Liver (tissue), 9 donors: Measurements from ENCODE around the gene HMGCL. TPM values are rescaled to one million over a fixed set of nuclear protein-coding genes. Genes with fewer than 3 reads are reported as not detected.

Experiments
- DNase-seq: peaks from one replicate; pipeline ENCODE4 v3.0.0-alpha.2; 2017; ENCODE audit warnings: low spot score
- H3K27ac ChIP-seq, 2 donors: one replicate each; pipeline ENCODE4 v1.7.0; 2013; ENCODE audit warnings: inconsistent platforms in 2 of 2, low read length in 2 of 2, control low read depth in 1 of 2, low read depth in 1 of 2, mild to moderate bottlenecking in 1 of 2
- H3K27me3 ChIP-seq, 4 donors: one replicate each; pipeline versions ENCODE4 v1.6.1 to v1.7.0; 2013; ENCODE audit warnings: low read length in 3 of 4, inconsistent platforms in 1 of 4, mild to moderate bottlenecking in 1 of 4, moderate library complexity in 1 of 4; ENCODE audit not compliant: control insufficient read depth in 4 of 4, insufficient read depth in 4 of 4
- H3K36me3 ChIP-seq, 4 donors: one replicate each; pipeline versions ENCODE4 v1.6.1 to v1.7.0; 2013; ENCODE audit warnings: low read length in 3 of 4, mild to moderate bottlenecking in 3 of 4, low read depth in 1 of 4, moderate library complexity in 1 of 4; ENCODE audit not compliant: control insufficient read depth in 4 of 4, insufficient read depth in 3 of 4
- H3K4me1 ChIP-seq, 4 donors: one replicate each; pipeline versions ENCODE4 v1.6.1 to v1.7.0; 2013; ENCODE audit warnings: low read length in 3 of 4, mild to moderate bottlenecking in 3 of 4, moderate library complexity in 1 of 4; ENCODE audit not compliant: control insufficient read depth in 4 of 4, insufficient read depth in 4 of 4
- H3K4me3 ChIP-seq, 3 donors: one replicate each; pipeline versions ENCODE4 v1.6.1 to v1.7.0; 2013; ENCODE audit warnings: low read length in 3 of 3, control low read depth in 1 of 3, low read depth in 1 of 3, mild to moderate bottlenecking in 1 of 3
- H3K9ac ChIP-seq, 2 donors: one replicate each; pipeline ENCODE4 v1.7.0; 2013; ENCODE audit warnings: low read length in 2 of 2, mild to moderate bottlenecking in 2 of 2, moderate library complexity in 2 of 2, control low read depth in 1 of 2, low read depth in 1 of 2
- H3K9me3 ChIP-seq, 4 donors: one replicate each; pipeline versions ENCODE4 v1.6.1 to v1.7.0; 2013; ENCODE audit warnings: low read length in 3 of 4; ENCODE audit not compliant: control insufficient read depth in 4 of 4
- ATF3 ChIP-seq: IDR thresholded peaks from 2 replicates; pipeline ENCODE4 v1.6.1; 2016; ENCODE audit warnings: antibody characterized with exemption
- EGR1 ChIP-seq, 2 donors: IDR thresholded peaks; 2 replicates each; pipeline ENCODE4 v1.6.1; 2016 to 2018; ENCODE audit warnings: antibody characterized with exemption in 2 of 2, low read depth in 2 of 2
- FOXA1 ChIP-seq: IDR thresholded peaks from 2 replicates; pipeline ENCODE4 v1.6.1; 2016; ENCODE audit warnings: antibody characterized with exemption
- FOXA2 ChIP-seq: IDR thresholded peaks from 2 replicates; pipeline ENCODE4 v1.6.1; 2016; ENCODE audit warnings: antibody characterized with exemption
- GABPA ChIP-seq, 2 donors: IDR thresholded peaks in 1 of 2; conservative IDR thresholded peaks in 1 of 2; 2 replicates each; pipeline ENCODE4 v1.6.1; 2016; ENCODE audit warnings: antibody characterized with exemption in 2 of 2, mild to moderate bottlenecking in 1 of 2, moderate library complexity in 1 of 2
- HNF4G ChIP-seq: IDR thresholded peaks from 2 replicates; pipeline ENCODE4 v1.6.1; 2016; ENCODE audit warnings: antibody characterized with exemption
- JUND ChIP-seq, 2 donors: IDR thresholded peaks; 2 replicates each; pipeline ENCODE4 v1.6.1; 2016; ENCODE audit warnings: antibody characterized with exemption in 2 of 2
- NR2F2 ChIP-seq: IDR thresholded peaks from 2 replicates; pipeline ENCODE4 v1.6.1; 2016; ENCODE audit warnings: antibody characterized with exemption
- RXRA ChIP-seq, 2 donors: IDR thresholded peaks; 2 replicates each; pipeline ENCODE4 v1.6.1; 2017 to 2018; ENCODE audit warnings: antibody characterized with exemption in 2 of 2, mild to moderate bottlenecking in 1 of 2
- SP1 ChIP-seq: IDR thresholded peaks from 2 replicates; pipeline ENCODE4 v1.6.1; 2018; ENCODE audit warnings: antibody characterized with exemption, mild to moderate bottlenecking
- TAF1 ChIP-seq: conservative IDR thresholded peaks from 2 replicates; pipeline ENCODE4 v1.6.1; 2016; ENCODE audit warnings: antibody characterized with exemption, mild to moderate bottlenecking
- YY1 ChIP-seq: IDR thresholded peaks from 2 replicates; pipeline ENCODE4 v1.6.1; 2016; ENCODE audit warnings: antibody characterized with exemption, mild to moderate bottlenecking
- ZBTB33 ChIP-seq: IDR thresholded peaks from 2 replicates; pipeline ENCODE4 v1.6.1; 2016; ENCODE audit warnings: antibody characterized with exemption
- WGBS: extraction: QIAGEN DNeasy Blood & Tissue Kit; methylation state at CpG from one replicate; pipeline ENCODE4 v1.1.7; 2013; 5-methylcytosine and 5-hydroxymethylcytosine counted together
- polyA plus RNA-seq, 2 donors: library from polyadenylated mRNA; stranded (reverse) in 1 of 2; unstranded in 1 of 2; fragments of 200-250 nt in 1 of 2; fragments of >200 nt in 1 of 2; fragmentation: Nextera tagmentation in 1 of 2; extraction: Ambion mirVana in 1 of 2; gene quantifications; one replicate each; pipeline versions ENCODE4 v1.2.1 to v1.2.3, GENCODE V29; 2013 to 2015
- total RNA-seq, 2 donors: library from RNA; depleted of rRNA; stranded (reverse); fragments of >200 nt; gene quantifications; one replicate each; pipeline ENCODE4 v1.2.3, GENCODE V29; 2014
- TF ChIP-seq, protein P1 (sequence below): fragments of 150-350 bp; IDR thresholded peaks from 2 replicates; pipeline ENCODE4 v1.5.1; 2017; ENCODE audit warnings: improper control_type of control experiment, low read depth, low read length; ENCODE audit not compliant: missing input control
- TF ChIP-seq, protein P2 (sequence below): IDR thresholded peaks from 2 replicates; pipeline ENCODE4 v1.6.1; 2016; ENCODE audit warnings: antibody characterized with exemption
- donor health status: healthy.
- donor health status: healthy.
- donor health status: healthy.
- donor health status: healthy.
- donor health status: healthy.

The HMGCL gene
- total and polyA plus RNA-seq, 4 donors, result 68.2 to 198 (median 149) TPM

- TF ChIP-seq HNF4G (no peak), ATF3 (no peak), NR2F2 (no peak)
- TF ChIP-seq, protein P1, sequence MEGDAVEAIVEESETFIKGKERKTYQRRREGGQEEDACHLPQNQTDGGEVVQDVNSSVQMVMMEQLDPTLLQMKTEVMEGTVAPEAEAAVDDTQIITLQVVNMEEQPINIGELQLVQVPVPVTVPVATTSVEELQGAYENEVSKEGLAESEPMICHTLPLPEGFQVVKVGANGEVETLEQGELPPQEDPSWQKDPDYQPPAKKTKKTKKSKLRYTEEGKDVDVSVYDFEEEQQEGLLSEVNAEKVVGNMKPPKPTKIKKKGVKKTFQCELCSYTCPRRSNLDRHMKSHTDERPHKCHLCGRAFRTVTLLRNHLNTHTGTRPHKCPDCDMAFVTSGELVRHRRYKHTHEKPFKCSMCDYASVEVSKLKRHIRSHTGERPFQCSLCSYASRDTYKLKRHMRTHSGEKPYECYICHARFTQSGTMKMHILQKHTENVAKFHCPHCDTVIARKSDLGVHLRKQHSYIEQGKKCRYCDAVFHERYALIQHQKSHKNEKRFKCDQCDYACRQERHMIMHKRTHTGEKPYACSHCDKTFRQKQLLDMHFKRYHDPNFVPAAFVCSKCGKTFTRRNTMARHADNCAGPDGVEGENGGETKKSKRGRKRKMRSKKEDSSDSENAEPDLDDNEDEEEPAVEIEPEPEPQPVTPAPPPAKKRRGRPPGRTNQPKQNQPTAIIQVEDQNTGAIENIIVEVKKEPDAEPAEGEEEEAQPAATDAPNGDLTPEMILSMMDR, result no peak
- no peaks in the 10 kb centered on the region for H3K9me3 ChIP-seq
- no peaks in the 10 kb centered on the region for H3K27me3 ChIP-seq
- peak overlapping the region; percentile 14 to 49 for H3K27ac ChIP-seq
- no peak overlapping the region for H3K9ac ChIP-seq
- WGBS, result 53% methylated on average over 16 of the region's 16 CpGs
- peak; percentile 69 for DNase-seq
- peaks cover 13 to 41% (median 30%) of the 10 kb centered on the region in 4 donors for H3K4me1 ChIP-seq
- peaks cover 2 to 18% (median 8%) of the 10 kb centered on the region in 4 donors for H3K36me3 ChIP-seq
- H3K4me3 ChIP-seq, result no peak overlapping the region
Measured at GRCh38 chr1:23793018-23793781, 32.0 kb downstream of the HMGCL start.

DNA sequence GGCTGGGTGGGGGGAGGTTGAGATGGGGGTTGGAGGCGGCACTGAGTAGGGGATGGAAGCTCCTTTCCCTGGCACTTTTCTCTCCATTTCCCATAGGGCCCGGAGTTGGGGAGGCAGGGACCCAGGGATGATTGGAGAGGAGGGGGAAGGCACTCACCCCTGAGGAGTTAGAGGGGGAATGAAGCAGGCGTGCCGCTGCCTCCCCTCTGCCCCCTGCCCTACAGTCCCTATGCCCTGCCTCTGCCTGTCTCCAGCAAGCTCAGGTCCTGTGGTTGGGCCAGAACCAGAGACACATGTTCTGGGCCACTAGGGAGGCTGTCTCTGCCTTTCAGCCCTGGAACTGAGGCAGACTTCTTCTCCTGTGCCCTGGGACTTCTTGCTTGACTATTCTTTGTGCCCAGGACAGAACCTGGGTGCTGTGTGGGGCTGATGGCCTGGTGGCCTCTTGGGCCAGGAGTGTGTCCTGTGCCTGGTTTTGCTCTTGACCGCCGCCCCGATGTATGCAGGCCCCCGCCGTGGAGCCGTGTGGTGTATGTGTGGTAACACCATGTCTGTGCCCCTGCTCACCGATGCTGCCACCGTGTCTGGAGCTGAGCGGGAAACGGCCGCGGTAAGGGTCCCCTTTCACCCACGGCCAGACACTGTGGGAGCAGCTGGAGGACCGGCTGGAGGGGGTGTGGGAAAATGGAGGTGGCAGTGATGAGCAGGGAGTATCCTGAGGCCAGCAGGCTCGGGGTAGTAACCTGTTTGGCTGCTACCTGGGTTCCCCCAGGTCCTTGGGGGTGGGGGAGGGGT is 32.9 kb downstream of the HMGCL start:
- Histone ChIP-seq H3K27me3 (no peaks in the 10 kb centered on the region), H3K36me3 (peaks cover 4 to 15% (median 7%) of the 10 kb centered on the region in 4 donors), H3K9ac (no peak overlapping the region), H3K4me1 (peaks cover 13 to 38% (median 28%) of the 10 kb centered on the region in 4 donors), H3K4me3 (peak overlapping the region in 2 of 3 donors; percentile 14 to 76), H3K9me3 (no peaks in the 10 kb centered on the region), H3K27ac (peak overlapping the region; percentile 30 to 51)
- 71% methylated on average over 19 of the region's 19 CpGs for WGBS
- TF ChIP-seq, protein P2, sequence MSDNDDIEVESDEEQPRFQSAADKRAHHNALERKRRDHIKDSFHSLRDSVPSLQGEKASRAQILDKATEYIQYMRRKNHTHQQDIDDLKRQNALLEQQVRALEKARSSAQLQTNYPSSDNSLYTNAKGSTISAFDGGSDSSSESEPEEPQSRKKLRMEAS, result no peak
- TF ChIP-seq RXRA (IDR thresholded peaks at IDR 0.05), result no peak
- TF ChIP-seq TAF1, result no peak
- no peak for TF ChIP-seq SP1
- TF ChIP-seq EGR1 (IDR thresholded peaks at IDR 0.05; ENCODE audit: low read depth in 2 of 2), result no peak
- TF ChIP-seq FOXA1, result no peak
- no peak for TF ChIP-seq GABPA (IDR thresholded peaks at IDR 0.05 in 1 of 2, conservative IDR thresholded peaks at IDR 0.05 in 1 of 2)
- TF ChIP-seq JUND (IDR thresholded peaks at IDR 0.05), result no peak
- no peak for DNase-seq

GRCh38 chr1:23791516-23792047 is 33.6 kb downstream of the HMGCL start:
- WGBS, result 1% methylated on average over 15 of the region's 15 CpGs
- Histone ChIP-seq H3K27me3 (no peaks in the 10 kb centered on the region), H3K36me3 (peaks cover 6 to 17% (median 9%) of the 10 kb centered on the region in 4 donors), H3K9me3 (no peaks in the 10 kb centered on the region), H3K4me1 (peaks cover 13 to 38% (median 28%) of the 10 kb centered on the region in 4 donors), H3K27ac (peak overlapping the region; percentile 30 to 51), H3K9ac (peak overlapping the region; percentile 52 to 92), H3K4me3 (peak overlapping the region; percentile 54 to 87 (median 76))
- no peak for DNase-seq
- TF ChIP-seq FOXA2 (no peak), SP1 (no peak), RXRA (IDR thresholded peaks at IDR 0.05) (no peak), GABPA (IDR thresholded peaks at IDR 0.05 in 1 of 2, conservative IDR thresholded peaks at IDR 0.05 in 1 of 2) (no peak), FOXA1 (no peak), TAF1 (no peak), ATF3 (no peak), YY1 (no peak), ZBTB33 (no peak)
- TF ChIP-seq, protein P2, result no peak
- TF ChIP-seq, protein P1, result no peak
